SU-DHL-6 (cell line): ENCODE data around the gene ADIRF.

Experiments
- CTCF ChIP-seq: fragments of 200-600 bp; sonication (generic); IDR thresholded peaks from one replicate; pipeline ENCODE4 v1.5.1; 2017; ENCODE audit warnings: antibody characterized with exemption, mild to moderate bottlenecking, low read length, moderate library complexity; ENCODE audit not compliant: insufficient read depth, poor library complexity, severe bottlenecking
- EZH2phosphoT487 ChIP-seq: fragments of 200-600 bp; sonication (generic), shearing (Covaris generic); conservative IDR thresholded peaks from 2 replicates; pipeline ENCODE4 v1.6.1; 2018; ENCODE audit warnings: mild to moderate bottlenecking, antibody characterized with exemption, low read length, moderate library complexity, mixed read lengths

- TF ChIP-seq CTCF (no peak), EZH2phosphoT487 (no peak)
Observed at GRCh38 chr10:86954681-86955500, 13.4 kb upstream of the ADIRF start.
